GM12872 (cell line): Measurements from ENCODE around the gene LRP1.
A peak's percentile ranks its signal among the peaks of the same experiment; 100 is the strongest.

Source experiments
- TF ChIP-seq, protein P1 (sequence below): IDR thresholded peaks from 3 replicates; pipeline ENCODE4 v1.5.1; 2011; ENCODE audit warnings: low read depth, mild to moderate bottlenecking, low read length, moderate library complexity; ENCODE audit not compliant: insufficient read depth

LRP1 gene

GRCh38 chr12:57210461-57210860 is 82.2 kb downstream of the LRP1 start:
- TF ChIP-seq, protein P1, sequence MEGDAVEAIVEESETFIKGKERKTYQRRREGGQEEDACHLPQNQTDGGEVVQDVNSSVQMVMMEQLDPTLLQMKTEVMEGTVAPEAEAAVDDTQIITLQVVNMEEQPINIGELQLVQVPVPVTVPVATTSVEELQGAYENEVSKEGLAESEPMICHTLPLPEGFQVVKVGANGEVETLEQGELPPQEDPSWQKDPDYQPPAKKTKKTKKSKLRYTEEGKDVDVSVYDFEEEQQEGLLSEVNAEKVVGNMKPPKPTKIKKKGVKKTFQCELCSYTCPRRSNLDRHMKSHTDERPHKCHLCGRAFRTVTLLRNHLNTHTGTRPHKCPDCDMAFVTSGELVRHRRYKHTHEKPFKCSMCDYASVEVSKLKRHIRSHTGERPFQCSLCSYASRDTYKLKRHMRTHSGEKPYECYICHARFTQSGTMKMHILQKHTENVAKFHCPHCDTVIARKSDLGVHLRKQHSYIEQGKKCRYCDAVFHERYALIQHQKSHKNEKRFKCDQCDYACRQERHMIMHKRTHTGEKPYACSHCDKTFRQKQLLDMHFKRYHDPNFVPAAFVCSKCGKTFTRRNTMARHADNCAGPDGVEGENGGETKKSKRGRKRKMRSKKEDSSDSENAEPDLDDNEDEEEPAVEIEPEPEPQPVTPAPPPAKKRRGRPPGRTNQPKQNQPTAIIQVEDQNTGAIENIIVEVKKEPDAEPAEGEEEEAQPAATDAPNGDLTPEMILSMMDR = no peak

GRCh38 chr12:57210926-57211692 is 82.8 kb downstream of the LRP1 start:
- TF ChIP-seq, protein P1 = no peak

GRCh38 chr12:57211791-57212700 is 83.8 kb downstream of the LRP1 start:
- TF ChIP-seq, protein P1 = no peak

- TF ChIP-seq, protein P1 = no peak
Measured at GRCh38 chr12:57212701-57213057, 84.4 kb downstream of the LRP1 start.

DNA sequence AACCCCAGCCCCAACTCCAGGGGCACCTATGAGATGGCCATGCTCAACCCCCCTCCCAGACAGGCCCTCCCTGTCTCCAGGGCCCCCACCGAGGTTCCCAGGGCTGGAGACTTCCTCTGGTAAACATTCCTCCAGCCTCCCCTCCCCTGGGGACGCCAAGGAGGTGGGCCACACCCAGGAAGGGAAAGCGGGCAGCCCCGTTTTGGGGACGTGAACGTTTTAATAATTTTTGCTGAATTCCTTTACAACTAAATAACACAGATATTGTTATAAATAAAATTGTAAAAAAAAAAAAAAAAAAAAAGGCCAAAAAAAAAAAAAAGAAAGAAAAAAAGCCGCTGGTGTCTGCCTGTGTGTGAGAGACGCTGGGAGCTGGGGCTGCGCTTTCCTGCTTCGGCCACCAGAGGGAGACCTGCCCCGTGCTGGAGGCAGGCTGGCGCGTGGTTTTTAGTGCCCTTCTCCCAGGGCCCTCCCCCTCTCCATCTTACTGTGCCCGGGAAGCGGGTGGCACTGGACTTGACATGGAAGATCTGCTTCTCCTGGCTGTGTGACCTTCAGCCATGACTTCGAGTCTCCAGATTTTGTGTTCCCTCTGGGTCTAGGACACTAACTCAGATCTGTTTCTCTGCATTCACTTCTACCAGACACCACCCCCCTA is 84.9 kb downstream of the LRP1 start:
- TF ChIP-seq, protein P1 = peak; percentile 95

GRCh38 chr12:57213763-57214397 is 85.6 kb downstream of the LRP1 start:
- TF ChIP-seq, protein P1 = no peak

GRCh38 chr12:57214398-57214781 is 86.1 kb downstream of the LRP1 start:
- TF ChIP-seq, protein P1 = peak; percentile 91
